GM19455 (cell line): ENCODE measurements around the gene OR4S1.
"Not testable (repeated sequence)": the region's sequence is repeated elsewhere in the genome, so short reads cannot be mapped to it uniquely, and the experiment has no call there.

ENCODE experiments used
- ATAC-seq: cut with Tn5 transposase; IDR thresholded peaks from one replicate; pipeline ENCODE4 v1.9.1; 2021; ENCODE audit not compliant: unreplicated experiment

OR4S1 gene

GRCh38 chr11:48305923-48306322 is at the start of gene OR4S1:
TSS of gene OR4S1 (plus strand) at chr11:48306223. CDS start at chr11:48306223, 0 bp downstream.
- no peak for ATAC-seq

DNA sequence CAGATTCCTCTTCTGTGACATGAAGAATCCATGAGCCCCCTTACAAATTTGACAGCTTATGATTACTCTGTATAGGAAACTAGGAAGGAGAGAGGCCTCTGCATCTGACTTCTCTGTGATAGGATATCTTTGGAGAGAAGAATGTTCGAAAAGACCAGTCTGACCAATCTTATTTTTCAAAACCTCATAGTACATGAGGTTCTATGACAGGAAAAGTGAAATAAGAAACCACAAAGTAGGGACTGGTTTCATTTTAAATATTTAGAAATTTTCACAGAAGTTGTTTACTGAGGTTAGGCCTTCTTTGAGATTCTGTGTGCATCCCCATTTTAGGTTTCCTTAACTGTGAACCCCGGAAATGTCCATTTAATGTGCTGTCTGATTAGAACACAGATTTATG is 44.4 kb upstream of the OR4S1 start:
- no peak for ATAC-seq

GRCh38 chr11:48263423-48263911 is 42.6 kb upstream of the OR4S1 start, which contains the start of gene OR4X1:
TSS of gene OR4X1 (plus strand) at chr11:48263861. CDS start at chr11:48263861, 0 bp downstream.
- no peak for ATAC-seq

DNA sequence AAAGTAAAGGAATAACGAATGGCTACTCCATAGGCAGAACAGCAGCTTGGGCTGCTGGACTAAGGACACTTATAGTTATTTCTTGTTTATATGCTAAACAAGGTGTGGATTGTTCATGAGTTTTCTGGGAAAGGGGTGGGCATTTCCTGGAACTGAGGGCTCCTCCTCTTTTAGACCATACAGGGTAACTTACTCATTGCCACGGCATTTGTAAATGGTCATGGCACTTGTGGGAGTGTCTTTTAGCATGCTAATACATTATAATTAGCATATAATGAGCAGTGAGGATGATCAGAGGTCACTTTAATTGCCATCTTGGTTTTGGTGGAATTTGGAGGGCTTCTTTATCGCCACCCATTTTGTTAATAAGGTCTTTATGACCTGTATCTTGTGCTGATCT is 35.4 kb upstream of the OR4S1 start:
- ATAC-seq, result no peak

- ATAC-seq, result no peak
These were observed 33.4 kb upstream of the OR4S1 start for GRCh38 chr11:48272606-48273005.

GRCh38 chr11:48307760-48308386 is 1.9 kb downstream of the OR4S1 start:
- peak; percentile 64 for ATAC-seq

GRCh38 chr11:48313590-48313989 is 7.6 kb downstream of the OR4S1 start:
- ATAC-seq, result not testable (repeated sequence)

DNA sequence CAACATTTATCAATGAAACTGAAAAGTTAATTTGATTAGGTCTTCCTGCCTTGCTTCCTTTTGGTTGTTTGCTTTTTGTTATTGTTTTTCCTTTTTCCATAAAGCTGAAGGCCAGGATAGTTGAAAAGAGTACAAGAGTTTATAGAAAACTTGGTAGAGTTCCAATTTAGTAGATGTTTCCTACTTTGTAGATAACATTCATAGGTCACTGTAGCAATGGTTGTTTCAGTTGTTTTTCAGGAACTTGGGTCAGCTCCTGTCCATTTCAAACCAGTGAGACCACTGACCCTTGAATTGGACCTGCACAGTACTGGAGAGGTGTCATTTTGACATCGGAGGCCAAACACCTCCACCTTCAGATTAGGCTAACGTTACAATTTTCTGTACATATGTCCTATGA is 13.8 kb downstream of the OR4S1 start:
- not testable (repeated sequence) for ATAC-seq

DNA sequence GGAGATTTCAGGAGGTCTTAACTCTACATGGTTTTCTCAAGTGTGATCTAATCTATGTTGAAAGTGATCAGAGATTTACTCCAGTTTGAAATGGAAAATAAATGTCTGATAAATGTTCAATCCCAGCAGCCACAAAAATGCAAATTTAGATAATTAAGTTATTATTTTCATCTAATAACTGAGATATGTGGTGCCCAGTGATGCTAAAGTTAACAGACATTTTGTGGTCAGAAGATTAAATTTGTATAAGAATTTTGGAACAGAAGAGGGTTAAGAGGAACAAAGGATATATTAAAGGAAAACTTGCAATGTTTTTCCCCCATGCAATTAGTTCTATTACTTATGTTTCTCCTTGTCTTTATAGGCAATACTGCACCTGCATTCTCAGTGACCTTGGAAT is 18.6 kb downstream of the OR4S1 start, which contains the start of gene OR4C3:
TSS of gene OR4C3 (plus strand) at position 301 of the 400 bp plus-strand sequence. CDS start 102 bp downstream, outside the sequence.
- not testable (repeated sequence) for ATAC-seq

DNA sequence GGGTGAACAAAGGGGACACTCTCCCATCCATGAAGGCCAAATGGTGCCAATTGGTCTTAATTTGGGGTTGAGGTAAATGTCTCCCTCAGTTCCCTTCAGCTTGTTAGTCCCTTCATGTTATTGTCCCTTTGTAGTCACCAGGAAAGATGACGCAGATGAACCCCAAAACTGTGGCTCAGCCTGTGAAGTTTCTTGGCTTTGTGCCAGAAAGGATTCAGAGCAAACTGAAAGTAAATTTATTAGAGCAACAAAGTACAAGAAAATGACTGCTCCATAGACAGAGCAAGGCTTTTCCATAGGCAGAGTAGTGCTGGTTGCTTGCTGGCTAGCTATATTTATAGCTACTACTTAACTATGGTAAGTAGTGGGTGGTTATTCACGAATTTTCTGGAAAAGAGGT is 35.4 kb downstream of the OR4S1 start:
- no peak for ATAC-seq

DNA sequence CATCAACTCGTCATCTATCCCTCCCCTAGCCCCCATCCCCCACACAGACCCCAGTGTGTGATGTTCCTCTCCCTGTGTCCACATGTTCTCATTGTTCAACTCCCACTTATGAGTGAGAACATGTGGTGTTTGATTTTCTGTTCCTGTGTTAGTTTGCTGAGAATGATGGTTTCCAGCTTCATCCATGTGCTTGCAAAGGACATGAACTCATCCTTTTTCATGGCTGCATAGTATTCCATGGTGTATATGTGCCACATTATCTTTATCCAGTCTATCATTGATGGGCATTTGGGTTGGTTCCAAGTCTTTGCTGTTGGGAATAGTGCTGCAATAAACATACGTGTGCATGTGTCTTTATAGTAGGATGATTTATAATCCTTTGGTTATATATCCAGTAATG is 36.5 kb downstream of the OR4S1 start:
- not testable (repeated sequence) for ATAC-seq

DNA sequence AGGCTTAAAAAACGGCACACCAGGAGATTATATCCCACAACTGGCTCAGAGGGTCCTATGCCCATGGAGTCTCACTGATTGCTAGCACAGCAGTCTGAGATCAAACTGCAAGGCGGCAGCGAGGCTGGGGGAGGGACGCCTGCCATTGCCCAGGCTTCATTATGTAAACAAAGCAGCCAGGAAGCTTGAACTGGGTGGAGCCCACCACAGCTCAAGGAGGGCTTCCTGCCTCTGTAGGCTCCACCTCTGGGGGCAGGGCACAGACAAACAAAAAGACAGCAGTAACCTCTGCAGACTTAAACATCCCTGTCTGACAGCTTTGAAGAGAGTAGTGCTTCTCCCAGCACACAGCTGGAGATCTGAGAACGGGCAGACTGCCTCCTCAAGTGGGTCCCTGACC is 40.3 kb downstream of the OR4S1 start:
- not testable (repeated sequence) for ATAC-seq

DNA sequence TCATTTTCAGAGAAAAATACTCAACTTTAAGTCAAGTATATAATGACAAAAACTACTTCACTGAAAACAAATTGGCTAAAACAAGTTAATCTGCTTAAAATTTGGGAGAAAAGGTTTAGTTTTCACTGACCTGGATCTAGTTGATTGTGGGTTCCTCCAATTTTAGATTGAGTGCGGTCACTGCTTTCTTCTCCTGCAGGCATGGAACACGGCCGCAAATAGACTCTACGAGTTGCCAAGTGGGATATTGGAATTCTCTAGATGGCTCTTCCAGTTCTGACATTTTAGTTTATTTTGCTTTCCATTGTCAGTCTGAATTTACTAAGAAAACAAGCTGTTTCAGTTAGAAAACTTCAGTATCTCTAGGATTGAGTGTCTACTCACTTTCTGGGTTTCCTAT is 48.0 kb downstream of the OR4S1 start:
- ATAC-seq, result no peak

DNA sequence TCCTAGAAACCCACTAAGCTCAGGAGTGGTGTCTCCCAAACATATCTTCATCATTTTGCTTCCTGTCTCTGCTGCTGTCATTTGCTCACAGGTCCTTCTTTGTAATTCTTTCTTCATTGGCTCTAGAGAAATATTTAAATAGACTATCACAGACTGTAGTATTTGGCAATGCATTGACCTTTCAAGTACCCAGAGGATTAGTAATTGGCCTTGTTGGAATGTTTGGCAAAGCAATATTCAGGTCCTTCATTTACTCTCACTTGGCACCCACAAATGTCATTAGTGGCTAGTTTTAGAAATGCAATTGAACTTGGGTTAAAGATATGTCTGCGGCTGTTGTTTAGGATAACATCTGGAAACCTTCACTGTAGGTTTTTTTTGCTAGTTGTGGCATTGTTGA is 48.7 kb downstream of the OR4S1 start:
- ATAC-seq, result no peak
